A549 (cell line): ENCODE data around the gene DCHS2.

ENCODE experiments used
- CTCF ChIP-seq: fragments of >200 bp; sonication (Bioruptor Twin); formaldehyde crosslinking; IDR thresholded peaks from 3 replicates; pipeline ENCODE4 v1.5.1; 2016
- ELK1 ChIP-seq: fragments of 150-350 bp; IDR thresholded peaks from 2 replicates; pipeline ENCODE4 v1.6.1; 2014; ENCODE audit warnings: low read depth, mild to moderate bottlenecking, low read length
- GATA3 ChIP-seq: IDR thresholded peaks from 2 replicates; pipeline ENCODE4 v1.6.1; 2012; ENCODE audit warnings: borderline replicate concordance
- MYC ChIP-seq: IDR thresholded peaks from 2 replicates; pipeline ENCODE4 v1.6.1; 2012; ENCODE audit warnings: mild to moderate bottlenecking, inconsistent platforms, low read length, improper control_type of control experiment, borderline replicate concordance
- POLR2A ChIP-seq: IDR thresholded peaks from 2 replicates; pipeline ENCODE4 v1.6.1; 2012; ENCODE audit warnings: mild to moderate bottlenecking, low read length
- RFX5 ChIP-seq: fragments of 450-650 bp; IDR thresholded peaks from 2 replicates; pipeline ENCODE4 v1.7.1; 2014; ENCODE audit warnings: antibody characterized with exemption, mild to moderate bottlenecking, moderate library complexity

DNA sequence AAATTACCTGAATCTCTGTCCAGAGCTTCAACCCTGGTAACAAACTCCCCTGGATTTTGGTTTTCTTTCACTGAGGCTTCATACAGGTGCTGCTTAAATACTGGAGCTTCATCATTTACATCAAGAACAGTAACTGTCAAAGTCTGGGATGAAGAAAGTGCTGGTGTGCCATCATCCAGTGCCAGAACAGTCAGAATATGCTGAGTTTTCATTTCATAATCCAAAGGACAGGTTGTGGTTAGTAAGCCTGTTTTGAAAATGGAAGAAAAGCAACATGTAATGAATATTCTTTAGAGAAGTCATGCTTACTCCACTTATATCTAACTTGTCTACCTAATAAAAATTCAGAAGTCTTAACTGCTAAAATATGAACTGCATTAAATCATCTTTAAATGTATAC, 175.9 kb downstream of the DCHS2 start:
- TF ChIP-seq POLR2A: no peak
- no peak for TF ChIP-seq GATA3
- no peak for TF ChIP-seq RFX5
- no peak for TF ChIP-seq MYC
- TF ChIP-seq CTCF: no peak
- TF ChIP-seq ELK1: no peak
